HG03108 (cell line): Measurements from ENCODE around the gene ACP4.

Source experiments
- ATAC-seq: cut with Tn5 transposase; IDR thresholded peaks from one replicate; pipeline ENCODE4 v1.9.1; 2021; ENCODE audit warnings: moderate library complexity; ENCODE audit not compliant: unreplicated experiment

Gene ACP4

GRCh38 chr19:50839712-50840655 lies 49.8 kb downstream of the ACP4 start:
- ATAC-seq = no peak

GRCh38 chr19:50842130-50842529 lies 51.9 kb downstream of the ACP4 start:
- ATAC-seq = no peak

- no peak for ATAC-seq
Measured at GRCh38 chr19:50843205-50843604, 53.0 kb downstream of the ACP4 start.

GRCh38 chr19:50843701-50844221 lies 53.5 kb downstream of the ACP4 start:
- ATAC-seq = no peak

GRCh38 chr19:50844296-50844935 lies 54.2 kb downstream of the ACP4 start:
- ATAC-seq = no peak
